HG03520 (cell line): ENCODE results near the gene UNC45B.
"Not testable (repeated sequence)": the region's sequence is repeated elsewhere in the genome, so short reads cannot be mapped to it uniquely, and the experiment has no call there.

Source experiments
- ATAC-seq: cut with Tn5 transposase; IDR thresholded peaks from one replicate; pipeline ENCODE4 v1.9.1; 2021; ENCODE audit warnings: mild to moderate bottlenecking, moderate library complexity; ENCODE audit not compliant: unreplicated experiment

UNC45B gene, protein sequence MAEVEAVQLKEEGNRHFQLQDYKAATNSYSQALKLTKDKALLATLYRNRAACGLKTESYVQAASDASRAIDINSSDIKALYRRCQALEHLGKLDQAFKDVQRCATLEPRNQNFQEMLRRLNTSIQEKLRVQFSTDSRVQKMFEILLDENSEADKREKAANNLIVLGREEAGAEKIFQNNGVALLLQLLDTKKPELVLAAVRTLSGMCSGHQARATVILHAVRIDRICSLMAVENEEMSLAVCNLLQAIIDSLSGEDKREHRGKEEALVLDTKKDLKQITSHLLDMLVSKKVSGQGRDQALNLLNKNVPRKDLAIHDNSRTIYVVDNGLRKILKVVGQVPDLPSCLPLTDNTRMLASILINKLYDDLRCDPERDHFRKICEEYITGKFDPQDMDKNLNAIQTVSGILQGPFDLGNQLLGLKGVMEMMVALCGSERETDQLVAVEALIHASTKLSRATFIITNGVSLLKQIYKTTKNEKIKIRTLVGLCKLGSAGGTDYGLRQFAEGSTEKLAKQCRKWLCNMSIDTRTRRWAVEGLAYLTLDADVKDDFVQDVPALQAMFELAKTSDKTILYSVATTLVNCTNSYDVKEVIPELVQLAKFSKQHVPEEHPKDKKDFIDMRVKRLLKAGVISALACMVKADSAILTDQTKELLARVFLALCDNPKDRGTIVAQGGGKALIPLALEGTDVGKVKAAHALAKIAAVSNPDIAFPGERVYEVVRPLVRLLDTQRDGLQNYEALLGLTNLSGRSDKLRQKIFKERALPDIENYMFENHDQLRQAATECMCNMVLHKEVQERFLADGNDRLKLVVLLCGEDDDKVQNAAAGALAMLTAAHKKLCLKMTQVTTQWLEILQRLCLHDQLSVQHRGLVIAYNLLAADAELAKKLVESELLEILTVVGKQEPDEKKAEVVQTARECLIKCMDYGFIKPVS

DNA sequence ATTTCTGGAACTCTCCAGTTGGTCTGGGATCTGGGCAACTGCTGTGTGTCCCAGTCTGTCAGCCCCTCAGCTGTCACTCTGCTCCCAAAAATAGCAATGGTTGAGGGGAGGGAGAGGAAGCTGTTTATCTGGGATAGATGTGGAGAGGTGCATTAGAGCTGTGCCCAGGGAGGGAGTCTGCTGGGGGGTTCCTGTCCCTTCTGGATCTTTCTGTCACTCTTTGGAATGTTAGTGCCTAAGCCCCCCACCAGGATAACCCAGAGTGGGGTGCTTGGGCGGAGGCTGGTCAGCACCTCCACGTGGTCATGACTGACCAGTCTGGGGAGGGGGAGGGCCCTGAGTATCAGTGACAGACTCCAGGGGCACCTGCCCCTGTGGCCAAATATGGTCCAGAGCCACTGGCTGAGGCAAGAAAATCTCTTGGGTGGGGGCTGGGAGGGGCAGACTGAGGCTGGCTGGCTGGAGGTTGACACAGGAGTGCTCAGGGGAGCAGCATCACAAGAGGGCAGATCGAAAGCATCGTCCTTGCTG is at the start of gene UNC45B:
TSS of gene UNC45B (plus strand) at position 443 of the 531 bp plus-strand sequence. CDS start 447 bp downstream, outside the sequence.
- ATAC-seq: no peak

DNA sequence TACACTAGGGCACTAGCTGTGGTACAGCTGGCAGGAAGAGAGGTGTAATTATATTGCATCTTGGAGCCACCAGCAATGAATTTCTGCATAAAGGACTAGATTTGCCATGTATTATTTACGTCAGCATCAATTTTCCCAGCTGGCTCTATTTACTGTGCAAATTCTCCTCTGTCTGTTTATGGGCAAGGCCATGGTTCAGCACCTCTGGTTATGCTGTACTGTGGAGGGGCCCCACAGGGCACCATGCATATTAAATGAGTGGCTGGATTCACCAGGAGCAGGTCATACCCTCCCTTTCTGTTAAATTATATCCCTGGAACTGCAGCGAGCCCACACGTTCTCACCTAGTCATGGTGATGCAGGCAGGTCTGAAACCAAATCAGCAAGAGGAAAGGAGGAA is 47.7 kb upstream of the UNC45B start:
- no peak for ATAC-seq

DNA sequence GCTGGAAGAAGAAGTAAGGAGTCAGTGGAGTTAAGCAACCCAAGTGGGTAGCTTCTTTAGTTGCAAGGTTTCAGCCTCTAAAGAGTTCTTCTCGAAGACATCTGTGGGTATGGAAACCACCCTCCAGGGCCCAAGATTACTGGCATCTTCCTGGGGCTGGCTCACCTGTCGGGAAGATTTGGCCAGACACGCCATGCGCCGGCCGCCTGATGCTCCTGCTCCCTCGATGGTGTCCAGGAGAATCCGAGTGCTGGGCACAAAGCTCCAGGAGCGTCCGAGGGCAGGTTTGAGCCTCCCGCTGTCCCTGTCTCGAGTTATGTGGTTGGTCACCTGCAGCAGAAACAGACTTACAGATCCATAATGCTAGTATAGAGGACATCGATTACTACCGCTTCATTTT is 46.6 kb upstream of the UNC45B start:
- ATAC-seq: no peak

DNA sequence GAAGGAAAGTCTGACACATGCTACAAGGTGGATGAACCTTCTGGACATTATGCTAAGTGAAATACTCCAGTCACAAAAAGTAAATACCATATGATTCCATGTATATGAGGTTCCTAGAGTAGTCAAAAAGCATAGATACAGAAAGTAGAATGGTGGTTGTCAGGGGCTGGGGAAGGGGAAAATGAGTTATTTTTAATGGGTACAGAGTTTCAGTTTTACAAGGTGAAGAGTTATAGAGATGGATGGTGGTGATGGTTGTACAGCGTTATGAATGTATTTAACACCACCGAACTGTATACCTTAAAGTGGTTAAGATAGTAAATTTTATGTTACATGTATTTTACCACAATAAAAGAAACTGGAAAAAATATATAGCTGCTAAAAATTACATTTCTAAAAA is 45.9 kb upstream of the UNC45B start:
- ATAC-seq: no peak

DNA sequence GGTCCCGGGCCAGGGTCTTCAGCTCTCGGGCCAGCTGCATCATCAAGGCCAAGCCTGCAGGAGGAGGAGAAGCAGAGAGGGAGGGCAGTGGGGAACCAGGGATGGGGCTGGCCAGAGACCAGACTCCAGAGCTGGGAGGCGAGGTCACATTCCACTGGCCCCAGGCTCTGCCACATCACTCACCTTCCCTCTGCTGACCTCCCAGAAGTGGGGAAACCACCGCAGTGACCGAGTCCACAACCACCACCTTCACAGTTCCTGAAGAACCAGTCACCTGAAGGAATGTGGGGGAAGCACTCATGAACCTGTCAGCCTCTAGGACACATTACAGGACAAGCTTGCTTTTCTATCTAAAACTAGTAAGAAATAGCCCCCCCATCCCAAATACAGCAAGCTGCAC is 44.3 kb upstream of the UNC45B start:
- ATAC-seq: no peak

DNA sequence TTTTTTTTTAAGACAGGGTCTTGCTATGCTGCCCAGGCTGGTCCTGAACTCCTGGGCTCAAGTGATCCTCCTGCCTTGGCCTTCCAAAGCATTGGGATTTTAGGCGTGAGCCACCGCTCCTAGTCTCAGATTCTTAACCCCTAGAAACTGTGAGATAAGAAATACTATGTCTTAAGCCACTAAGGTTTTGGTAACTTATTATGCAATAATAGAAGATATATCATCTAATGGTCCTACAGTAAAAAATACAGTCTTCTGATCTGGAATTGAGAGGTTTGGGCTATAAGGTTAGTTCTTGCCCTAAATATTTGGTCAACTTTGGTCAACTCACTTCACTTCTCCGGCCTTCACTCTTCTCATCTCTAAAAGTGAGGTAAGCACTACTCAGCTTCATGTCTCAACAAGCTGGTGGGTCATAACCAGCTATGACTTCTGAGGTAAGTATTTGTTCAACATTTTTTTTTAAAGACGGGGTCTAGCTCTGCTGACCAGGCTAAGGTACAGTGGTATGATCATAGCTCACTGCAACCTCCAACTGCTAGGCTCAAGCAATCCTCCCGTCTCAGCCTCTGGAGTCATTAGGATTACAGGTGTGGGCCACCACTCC is 42.7 kb upstream of the UNC45B start:
- no peak for ATAC-seq

DNA sequence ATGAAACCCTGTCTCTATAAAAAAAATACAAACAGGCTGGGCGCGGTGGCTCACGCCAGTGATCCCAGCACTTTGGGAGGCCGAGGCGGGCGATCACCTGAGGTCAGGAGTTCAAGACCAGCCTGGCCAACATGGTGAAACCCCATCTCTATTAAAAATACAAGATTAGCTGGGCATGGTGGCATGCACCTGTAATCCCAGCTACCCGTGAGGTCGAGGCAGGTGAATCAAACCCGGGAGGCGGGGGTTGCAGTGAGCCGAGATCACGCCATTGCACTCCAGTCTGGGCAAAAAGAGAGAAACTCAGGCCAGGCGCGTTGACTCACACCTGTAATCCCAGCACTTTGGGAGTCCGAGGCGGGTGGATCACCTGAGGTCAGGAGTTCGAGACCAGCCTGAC is 36.8 kb upstream of the UNC45B start:
- ATAC-seq: not testable (repeated sequence)

DNA sequence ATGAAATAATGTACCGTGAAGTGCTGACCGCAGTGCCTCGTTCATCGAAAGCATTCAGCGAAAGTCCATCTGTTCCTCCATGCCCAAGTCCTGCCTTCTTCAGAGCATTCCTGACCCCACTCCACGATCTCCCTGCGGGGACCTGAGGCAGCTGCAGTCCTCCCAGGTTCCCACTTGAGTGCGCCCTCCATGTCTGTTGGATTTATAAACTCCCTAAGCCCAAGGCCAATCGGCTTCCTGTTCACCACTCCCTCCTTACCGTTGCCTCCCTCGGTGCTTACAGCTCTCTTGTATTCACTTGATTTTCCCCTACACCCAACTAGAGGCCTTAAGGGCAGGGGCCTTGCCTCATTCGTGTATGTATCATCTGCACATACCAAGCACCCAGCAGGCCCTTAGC is 30.8 kb upstream of the UNC45B start:
- ATAC-seq: no peak

DNA sequence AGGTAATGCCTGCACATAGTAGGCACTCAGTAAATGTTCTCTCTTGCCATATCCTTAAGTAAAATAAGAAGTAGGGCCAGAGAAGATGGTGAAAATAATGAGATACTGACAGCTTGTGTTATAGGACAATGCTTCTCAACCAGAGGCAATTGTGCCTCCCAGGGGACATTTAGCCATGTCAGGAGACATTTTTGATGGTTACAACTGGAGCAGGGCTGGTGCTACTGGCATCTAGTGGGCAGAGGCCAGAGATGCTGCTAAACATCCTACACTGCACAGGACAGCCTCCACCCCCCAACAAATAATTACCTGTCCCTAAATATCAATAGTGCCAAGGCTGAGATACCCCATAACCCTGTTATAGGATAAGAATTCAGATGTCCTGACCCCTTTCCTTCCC is 29.6 kb upstream of the UNC45B start:
- no peak for ATAC-seq

DNA sequence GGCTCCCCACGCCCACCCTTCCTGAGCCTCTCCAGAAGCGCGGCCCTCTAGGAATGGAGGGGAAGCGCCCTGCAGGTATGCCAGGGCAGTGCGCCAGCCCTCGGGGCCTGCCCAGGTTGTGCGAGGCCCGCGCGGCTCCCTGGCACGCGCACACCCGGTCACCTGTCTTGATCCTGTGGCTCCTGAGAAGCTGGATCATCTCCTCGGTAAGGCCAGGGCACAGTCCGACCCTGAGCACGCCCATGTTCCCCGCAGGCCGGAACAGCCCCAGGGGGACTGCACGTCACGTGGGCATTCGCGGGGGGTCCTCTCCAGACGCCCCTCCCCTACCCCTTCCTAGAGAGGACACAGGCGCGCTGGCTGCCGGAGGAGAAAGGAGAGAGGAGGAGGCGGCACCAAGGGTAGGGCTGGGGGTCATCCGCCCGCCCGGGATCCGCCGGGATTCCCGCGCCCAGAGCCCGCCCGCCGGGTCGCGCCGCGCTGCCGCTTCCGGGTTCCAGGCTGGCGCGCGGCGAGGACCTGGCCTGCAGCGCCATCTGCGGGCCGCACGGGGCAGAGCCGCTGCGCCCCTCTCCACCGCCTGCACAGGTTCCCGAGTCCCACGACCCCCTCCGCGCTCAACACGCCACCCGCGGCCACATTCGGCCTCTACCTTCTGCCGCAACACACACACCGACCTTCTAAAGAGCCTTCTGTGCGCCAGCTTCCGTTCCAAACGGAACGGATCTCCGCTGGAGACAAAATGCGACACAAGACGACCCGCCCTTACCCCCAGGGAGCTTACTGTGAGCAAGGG is 28.0 kb upstream of the UNC45B start, which contains the start of gene RAD51D:
TSS of gene RAD51D (minus strand) at position 491 of the 796 bp plus-strand sequence. CDS start at position 244, 247 bp downstream.
- peak; percentile 68 for ATAC-seq

DNA sequence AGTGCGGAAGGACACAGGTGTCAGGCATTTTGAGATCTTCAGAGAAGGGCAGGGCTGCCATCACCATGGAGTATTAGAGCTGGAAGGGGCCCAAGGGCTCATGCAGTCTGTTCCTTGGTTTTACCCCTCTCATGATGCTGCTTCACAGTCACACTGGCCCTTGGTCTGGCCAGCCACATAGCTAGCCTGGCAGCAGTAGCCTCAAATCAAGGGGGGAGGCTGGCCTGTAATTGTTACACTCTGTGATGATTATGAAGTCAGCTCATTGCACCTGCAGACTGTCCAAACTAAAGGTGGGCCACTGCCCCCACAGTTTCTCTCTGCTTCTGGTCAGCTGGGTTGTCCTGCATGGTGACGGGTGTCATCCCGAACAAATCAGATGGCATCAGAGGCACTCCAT is 26.3 kb upstream of the UNC45B start, which contains the start of gene FNDC8:
TSS of gene FNDC8 (plus strand) at position 301 of the 400 bp plus-strand sequence. CDS start at position 380, 79 bp downstream.
- no peak for ATAC-seq

DNA sequence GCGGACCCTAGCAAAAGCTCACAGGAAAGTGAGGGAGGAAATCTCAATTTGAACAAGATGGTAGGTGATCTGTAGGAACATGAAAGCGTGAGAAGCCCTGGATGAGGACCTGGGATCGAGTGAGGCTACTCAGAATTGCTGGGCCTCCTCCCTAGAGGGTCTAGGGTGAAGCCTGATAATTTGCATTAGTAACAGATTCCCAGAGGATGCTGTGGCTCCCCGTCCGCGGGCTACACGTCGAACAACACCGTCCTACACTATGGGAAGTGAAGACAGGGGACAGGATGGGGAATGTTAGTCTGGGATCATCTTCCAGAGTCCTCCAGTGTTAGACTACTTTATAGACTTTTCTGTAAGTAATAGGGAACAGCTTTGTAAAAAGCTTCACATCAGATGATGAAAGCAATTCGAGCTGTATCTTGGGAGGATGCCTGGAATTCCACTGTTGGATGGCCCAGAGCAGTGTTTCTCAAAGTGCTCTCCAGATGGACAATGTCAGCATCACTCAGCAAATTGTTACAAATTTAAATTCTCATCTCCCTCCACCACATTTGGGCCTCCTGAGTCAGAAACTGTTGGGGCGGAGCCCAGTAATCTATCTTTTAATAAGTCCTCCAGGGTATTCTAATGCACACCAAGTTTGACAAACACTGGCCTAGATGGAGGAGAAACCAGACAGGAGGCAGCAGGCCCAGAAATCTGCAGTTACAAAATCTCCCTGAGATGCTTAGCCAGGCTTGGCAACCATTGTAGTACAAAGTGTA is 19.7 kb upstream of the UNC45B start:
- no peak for ATAC-seq

DNA sequence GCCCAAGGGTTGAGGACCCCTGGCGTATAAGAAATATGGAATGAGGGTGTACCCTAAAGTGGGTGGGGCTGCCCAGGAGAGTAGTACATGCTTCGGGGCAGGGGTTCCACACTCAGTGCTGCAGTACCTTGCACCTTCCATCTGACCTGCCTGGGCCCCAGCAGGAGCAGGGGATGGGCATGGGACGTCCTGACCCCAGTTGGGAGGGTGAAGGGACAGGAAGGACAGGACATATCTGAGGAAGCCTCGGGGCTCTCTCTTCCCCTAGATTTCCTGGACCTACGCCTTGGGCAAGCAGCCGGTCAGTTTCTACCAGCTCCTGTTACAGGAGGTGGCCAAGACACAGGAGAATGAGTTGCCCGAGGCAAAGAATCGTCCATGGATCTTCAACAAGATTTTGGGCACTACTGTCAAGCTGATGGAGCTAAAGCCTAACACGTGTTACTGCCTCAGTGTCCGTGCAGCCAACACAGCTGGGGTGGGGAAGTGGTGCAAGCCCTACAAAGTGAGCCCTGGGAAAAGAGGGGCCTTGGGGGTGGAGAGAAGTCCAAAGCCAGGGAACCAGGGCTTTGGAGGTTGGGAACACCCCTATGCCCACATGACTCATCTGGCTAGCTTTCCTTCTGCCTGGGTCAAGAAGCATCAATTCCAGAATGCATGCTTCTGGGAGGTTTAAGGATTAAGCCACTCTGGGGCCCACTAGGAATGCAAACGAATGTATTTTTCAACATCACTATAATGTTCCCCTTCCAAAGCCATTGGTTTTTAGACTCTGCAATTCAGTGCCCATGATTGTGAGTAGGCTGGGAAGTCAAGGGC is 18.3 kb upstream of the UNC45B start:
- ATAC-seq: no peak

DNA sequence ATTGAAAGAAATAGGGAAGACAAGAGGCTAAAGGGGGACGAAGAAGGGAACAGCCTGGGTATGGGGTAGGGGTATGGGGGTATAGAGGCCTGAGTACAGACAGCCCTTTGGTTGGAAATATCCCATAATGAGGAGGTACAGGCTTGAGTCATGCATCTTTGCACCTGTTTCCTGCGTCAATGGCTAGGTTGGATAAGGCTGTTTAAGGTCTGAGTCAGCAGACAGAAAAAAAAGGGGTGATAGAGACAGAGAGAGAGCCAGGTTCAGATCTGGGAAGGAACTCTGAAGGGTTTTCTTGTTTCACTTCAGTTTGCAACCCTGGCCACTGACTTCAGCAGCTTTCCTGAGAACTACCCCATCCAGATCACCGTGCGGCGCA is 17.7 kb upstream of the UNC45B start:
- no peak for ATAC-seq

DNA sequence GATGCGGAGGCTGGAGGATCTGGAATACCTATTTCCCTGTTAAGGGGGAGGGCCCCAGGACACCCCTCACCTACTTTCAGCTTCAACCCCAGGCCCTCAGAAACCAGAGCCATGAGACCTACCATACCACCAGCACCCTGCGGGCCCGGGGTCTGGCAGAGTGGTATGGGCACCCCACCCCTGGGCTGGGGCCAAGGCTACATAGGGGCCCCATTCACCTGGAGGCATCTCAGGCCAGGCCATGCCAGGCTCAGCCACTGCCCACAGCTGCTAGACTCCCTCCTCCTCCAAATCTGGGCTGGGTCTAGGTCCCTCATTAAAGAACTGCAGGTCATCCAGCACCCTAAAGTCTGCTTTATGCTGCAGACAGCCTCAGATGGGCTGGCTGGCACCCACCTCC is 17.2 kb upstream of the UNC45B start:
- no peak for ATAC-seq

DNA sequence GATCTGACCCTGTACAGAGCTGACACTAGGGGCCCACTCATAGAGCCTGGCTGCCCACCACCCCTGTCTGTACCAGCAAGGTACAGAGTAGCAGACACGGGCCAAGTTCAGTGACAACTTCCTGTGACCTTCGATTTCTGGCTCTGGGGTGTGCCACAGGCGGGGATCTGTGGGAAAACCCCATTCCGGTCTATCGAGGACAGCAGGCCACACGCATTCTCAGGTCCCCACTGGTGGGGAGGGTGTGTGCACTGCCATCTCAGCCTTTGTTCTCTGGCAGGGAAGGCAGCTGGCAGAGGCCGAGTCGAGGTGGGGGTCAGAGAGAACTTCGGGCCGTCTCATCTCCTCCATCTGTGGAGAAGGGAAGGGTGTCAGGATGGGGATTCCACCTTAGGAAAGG is 15.5 kb upstream of the UNC45B start:
- ATAC-seq: no peak

DNA sequence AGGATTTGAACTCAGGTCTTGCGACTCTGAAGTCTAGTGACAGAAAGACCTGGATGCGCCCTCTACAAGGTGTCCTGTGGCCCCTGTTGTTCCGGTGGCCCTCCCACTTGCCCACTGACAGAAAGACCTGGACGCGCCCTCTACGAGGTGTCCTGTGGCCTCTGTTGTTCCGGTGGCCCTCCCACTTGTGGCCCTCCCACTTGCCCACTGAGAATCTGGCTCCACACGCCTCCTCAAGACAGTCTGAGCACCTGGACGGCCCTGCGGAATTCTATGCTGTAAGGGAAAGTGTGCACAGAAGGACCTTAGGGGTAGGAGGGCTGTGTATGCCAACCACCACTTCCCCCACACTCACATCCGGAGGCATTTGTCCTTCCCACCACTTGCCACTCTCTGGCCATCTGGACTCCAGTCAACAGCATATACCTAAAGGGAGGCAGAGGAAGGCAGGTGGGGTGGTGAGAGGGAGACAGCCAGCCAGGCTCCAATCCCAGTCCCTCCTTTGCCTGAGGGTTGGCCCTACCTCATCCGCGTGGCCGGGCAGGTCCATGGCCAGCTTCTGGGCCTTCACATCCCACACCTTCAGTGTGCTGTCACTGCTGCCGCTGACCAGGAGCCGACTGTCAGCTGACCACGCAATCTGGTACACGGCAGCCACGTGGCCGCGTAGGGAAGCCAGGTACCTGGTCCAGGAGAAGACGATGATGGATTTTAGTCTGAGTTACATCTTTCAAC is 14.6 kb upstream of the UNC45B start:
- ATAC-seq: no peak

DNA sequence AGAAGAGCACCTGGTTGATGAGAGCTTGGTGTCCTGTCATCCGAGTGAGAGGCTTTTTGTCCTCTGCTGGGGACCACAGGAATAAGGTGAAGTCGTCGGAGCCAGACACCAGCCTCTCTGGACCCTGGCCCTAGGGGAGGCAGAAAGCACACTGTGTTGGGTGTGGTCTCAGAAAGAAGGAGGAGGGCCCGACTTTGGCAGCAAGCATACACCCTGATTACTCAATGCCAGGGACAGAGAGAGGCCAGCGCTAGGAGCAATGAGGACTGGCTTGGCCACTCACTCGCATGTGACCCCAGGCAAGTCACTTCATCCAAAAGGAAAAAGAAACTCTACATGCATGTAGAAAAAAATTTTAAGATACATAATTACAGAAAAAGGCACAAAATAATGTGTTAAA is 12.3 kb upstream of the UNC45B start:
- ATAC-seq: no peak
